HAP-1 (cell line): ENCODE data around the gene LRRTM3.

Source experiments
- DNase-seq, 2 experiments: peaks; one replicate each; pipeline ENCODE4 v3.0.0-alpha.2; 2016 to 2020; ENCODE audit warnings: low spot score in 2 of 2
- H3K27me3 ChIP-seq: fragments of 250-450 bp; sonication (Bioruptor Pico); 2 replicates; pipeline ENCODE4 v1.5.1; 2020; ENCODE audit warnings: low read depth, mild to moderate bottlenecking, moderate library complexity
- H3K36me3 ChIP-seq: fragments of 250-450 bp; sonication (Bioruptor Pico); replicated peaks from 2 replicates; pipeline ENCODE4 v1.5.1; 2020; ENCODE audit warnings: mild to moderate bottlenecking
- H3K4me1 ChIP-seq: fragments of 250-450 bp; sonication (Bioruptor Pico); 2 replicates; pipeline ENCODE4 v1.5.1; 2020; ENCODE audit warnings: mild to moderate bottlenecking
- H3K4me3 ChIP-seq: fragments of 250-450 bp; sonication (Bioruptor Pico); 2 replicates; pipeline ENCODE4 v1.5.1; 2020; ENCODE audit warnings: mild to moderate bottlenecking, moderate library complexity
- H3K9me3 ChIP-seq: fragments of 250-450 bp; sonication (Bioruptor Pico); 2 replicates; pipeline ENCODE4 v1.5.1; 2020; ENCODE audit warnings: mild to moderate bottlenecking, moderate library complexity
- in situ Hi-C: fragments of 300-500 bp; cut with MboI; formaldehyde crosslinking; loops from 3 replicates; pipeline ENCODE4 v1.14.3; 2020; ENCODE audit warnings: low sequenced_read_pairs, inconsistent platforms, mixed read lengths

Gene LRRTM3

DNA sequence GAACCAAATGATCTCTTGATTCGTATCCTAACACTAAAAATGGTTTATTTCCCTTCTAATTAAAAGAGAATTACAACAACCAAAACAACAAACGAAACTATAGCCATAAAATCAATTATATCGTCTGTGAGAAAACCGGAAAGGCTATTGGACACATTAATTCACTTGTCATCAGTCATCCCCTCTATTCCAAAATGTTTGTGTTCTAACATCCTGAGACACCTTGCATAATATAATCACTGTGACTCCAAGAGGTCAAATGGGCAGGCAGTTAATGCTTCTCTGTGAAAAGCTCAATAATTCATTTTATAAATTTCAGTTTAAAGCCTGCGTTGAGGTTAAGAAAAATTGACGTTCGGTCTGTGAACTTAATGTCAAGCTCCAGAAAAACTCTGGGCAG, 463 bp upstream of the LRRTM3 start:
- Histone ChIP-seq H3K4me1 (peaks cover 24% of the 10 kb centered on the region), H3K36me3 (no peaks in the 10 kb centered on the region), H3K4me3 (peak overlapping the region; percentile 38), H3K9me3 (no peaks in the 10 kb centered on the region), H3K27me3 (no peaks in the 10 kb centered on the region)
- DNase-seq = no peak
- in situ Hi-C loops = loop anchor here (25.0 kb wide), 1 partner anchor 587 kb away; no protein-coding TSS in a partner anchor

DNA sequence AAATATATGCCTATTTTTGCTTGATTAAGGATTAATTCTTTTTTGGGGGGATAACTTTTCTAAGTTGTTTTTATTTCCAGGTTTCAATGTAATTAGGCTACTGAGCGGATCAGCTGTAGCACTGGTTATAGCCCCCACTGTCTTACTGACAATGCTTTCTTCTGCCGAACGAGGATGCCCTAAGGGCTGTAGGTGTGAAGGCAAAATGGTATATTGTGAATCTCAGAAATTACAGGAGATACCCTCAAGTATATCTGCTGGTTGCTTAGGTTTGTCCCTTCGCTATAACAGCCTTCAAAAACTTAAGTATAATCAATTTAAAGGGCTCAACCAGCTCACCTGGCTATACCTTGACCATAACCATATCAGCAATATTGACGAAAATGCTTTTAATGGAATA, 1.0 kb downstream of the LRRTM3 start:
- H3K9me3 ChIP-seq = no peaks in the 10 kb centered on the region
- H3K4me3 ChIP-seq = peak overlapping the region; percentile 38
- H3K27me3 ChIP-seq = no peaks in the 10 kb centered on the region
- DNase-seq = peak; percentile 8 to 11
- in situ Hi-C loops = loop anchor here (25.0 kb wide), 1 partner anchor 585 kb away; no protein-coding TSS in a partner anchor
- H3K36me3 ChIP-seq = no peaks in the 10 kb centered on the region
- peaks cover 28% of the 10 kb centered on the region for H3K4me1 ChIP-seq

DNA sequence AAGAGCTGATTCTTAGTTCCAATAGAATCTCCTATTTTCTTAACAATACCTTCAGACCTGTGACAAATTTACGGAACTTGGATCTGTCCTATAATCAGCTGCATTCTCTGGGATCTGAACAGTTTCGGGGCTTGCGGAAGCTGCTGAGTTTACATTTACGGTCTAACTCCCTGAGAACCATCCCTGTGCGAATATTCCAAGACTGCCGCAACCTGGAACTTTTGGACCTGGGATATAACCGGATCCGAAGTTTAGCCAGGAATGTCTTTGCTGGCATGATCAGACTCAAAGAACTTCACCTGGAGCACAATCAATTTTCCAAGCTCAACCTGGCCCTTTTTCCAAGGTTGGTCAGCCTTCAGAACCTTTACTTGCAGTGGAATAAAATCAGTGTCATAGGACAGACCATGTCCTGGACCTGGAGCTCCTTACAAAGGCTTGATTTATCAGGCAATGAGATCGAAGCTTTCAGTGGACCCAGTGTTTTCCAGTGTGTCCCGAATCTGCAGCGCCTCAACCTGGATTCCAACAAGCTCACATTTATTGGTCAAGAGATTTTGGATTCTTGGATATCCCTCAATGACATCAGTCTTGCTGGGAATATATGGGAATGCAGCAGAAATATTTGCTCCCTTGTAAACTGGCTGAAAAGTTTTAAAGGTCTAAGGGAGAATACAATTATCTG, 1.6 kb downstream of the LRRTM3 start:
- Histone ChIP-seq H3K9me3 (no peaks in the 10 kb centered on the region), H3K36me3 (no peaks in the 10 kb centered on the region), H3K27me3 (no peaks in the 10 kb centered on the region), H3K4me1 (peaks cover 29% of the 10 kb centered on the region), H3K4me3 (peak overlapping the region; percentile 38)
- DNase-seq = peak; percentile 15 to 22
- in situ Hi-C loops = loop anchor here (25.0 kb wide), 1 partner anchor 585 kb away; no protein-coding TSS in a partner anchor

DNA sequence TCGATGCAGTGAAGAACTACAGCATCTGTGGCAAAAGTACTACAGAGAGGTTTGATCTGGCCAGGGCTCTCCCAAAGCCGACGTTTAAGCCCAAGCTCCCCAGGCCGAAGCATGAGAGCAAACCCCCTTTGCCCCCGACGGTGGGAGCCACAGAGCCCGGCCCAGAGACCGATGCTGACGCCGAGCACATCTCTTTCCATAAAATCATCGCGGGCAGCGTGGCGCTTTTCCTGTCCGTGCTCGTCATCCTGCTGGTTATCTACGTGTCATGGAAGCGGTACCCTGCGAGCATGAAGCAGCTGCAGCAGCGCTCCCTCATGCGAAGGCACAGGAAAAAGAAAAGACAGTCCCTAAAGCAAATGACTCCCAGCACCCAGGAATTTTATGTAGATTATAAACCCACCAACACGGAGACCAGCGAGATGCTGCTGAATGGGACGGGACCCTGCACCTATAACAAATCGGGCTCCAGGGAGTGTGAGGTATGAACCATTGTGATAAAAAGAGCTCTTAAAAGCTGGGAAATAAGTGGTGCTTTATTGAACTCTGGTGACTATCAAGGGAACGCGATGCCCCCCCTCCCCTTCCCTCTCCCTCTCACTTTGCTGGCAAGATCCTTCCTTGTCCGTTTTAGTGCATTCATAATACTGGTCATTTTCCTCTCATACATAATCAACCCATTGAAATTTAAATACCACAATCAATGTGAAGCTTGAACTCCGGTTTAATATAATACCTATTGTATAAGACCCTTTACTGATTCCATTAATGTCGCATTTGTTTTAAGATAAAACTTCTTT, 2.3 kb downstream of the LRRTM3 start:
- Histone ChIP-seq H3K4me1 (peaks cover 29% of the 10 kb centered on the region), H3K27me3 (no peaks in the 10 kb centered on the region), H3K9me3 (no peaks in the 10 kb centered on the region), H3K36me3 (no peaks in the 10 kb centered on the region), H3K4me3 (peak overlapping the region; percentile 38)
- in situ Hi-C loops = loop anchor here (25.0 kb wide), 1 partner anchor 584 kb away; no protein-coding TSS in a partner anchor
- peak; percentile 66 to 74 for DNase-seq

DNA sequence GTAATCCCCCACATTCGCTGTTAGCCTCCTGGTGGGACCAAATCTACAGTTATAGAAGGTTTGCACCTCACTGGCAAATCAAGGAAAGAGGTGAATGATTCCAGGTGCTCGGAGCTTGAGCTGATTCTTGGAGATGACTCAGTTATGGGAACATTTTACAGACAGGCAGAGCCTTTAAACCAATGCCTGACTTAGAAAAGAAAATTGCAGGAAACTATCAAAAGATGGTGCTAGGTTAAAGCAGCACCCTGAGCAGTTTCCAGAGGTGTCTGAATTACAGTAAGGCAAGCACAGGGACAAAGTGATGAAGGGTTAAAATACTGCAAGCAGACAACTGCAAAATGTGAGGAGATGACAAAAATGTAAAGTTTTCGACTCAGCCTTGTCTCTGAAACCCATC, 2.9 kb downstream of the LRRTM3 start:
- Histone ChIP-seq H3K9me3 (no peaks in the 10 kb centered on the region), H3K36me3 (no peaks in the 10 kb centered on the region), H3K4me1 (peaks cover 29% of the 10 kb centered on the region), H3K27me3 (no peaks in the 10 kb centered on the region), H3K4me3 (peak overlapping the region; percentile 38)
- in situ Hi-C loops = loop anchor here (25.0 kb wide), 1 partner anchor 584 kb away; no protein-coding TSS in a partner anchor
- DNase-seq = peak in 1 of 2 experiments; percentile 10

DNA sequence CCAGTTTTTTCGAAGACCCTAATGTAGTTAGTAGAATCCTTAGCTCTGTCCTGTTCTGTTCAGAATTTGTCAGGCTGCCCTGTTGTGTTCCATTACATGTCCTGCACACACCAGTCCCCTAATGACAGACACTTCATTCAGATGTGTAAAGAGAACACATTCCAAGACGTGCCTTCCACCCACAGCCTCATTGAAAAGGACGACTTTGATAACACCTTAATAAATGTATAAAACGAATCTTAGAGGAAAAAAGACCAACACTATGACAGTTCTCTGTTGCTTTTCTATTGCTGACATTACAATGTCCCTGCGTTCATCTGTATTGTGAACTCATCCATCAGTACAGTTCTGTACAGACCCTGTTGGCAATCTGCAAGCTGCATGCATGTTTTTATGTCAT, 3.5 kb downstream of the LRRTM3 start:
- H3K9me3 ChIP-seq = no peaks in the 10 kb centered on the region
- in situ Hi-C loops = loop anchor here (25.0 kb wide), 1 partner anchor 583 kb away; no protein-coding TSS in a partner anchor
- DNase-seq = peak; percentile 10 to 34
- peaks cover 29% of the 10 kb centered on the region for H3K4me1 ChIP-seq
- H3K27me3 ChIP-seq = no peaks in the 10 kb centered on the region
- peak overlapping the region; percentile 38 for H3K4me3 ChIP-seq
- no peaks in the 10 kb centered on the region for H3K36me3 ChIP-seq

DNA sequence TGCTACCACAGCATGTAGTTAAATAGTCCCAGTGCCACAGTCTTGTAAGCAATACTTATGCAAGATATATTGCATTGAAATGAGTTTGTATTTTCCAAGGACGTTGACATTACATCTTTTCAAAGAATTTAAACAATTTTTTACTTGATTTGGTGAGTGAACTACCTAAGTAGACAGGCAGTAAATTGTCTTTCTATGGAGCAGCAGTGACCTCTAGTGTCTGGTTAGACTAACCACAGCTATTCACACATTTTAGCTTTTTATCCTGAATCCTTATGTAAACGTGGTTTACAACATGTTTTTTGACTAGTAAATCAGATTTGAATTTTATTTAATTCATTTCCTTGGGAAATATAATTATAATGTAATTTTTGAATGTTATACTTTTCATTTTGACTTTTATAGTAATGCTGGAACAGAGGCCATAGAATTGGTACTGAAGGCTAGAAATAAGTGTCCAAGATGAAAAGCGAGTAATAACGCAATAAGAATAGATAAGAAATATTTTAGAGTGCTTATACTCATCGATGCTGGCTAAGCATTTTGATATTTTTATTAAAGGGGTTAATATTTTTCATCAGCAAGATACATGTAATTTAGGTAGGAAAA, 5.6 kb downstream of the LRRTM3 start:
- Histone ChIP-seq H3K4me3 (no peak overlapping the region), H3K9me3 (no peaks in the 10 kb centered on the region), H3K36me3 (no peaks in the 10 kb centered on the region), H3K27me3 (no peaks in the 10 kb centered on the region), H3K4me1 (peaks cover 21% of the 10 kb centered on the region)
- in situ Hi-C loops = loop anchor here (25.0 kb wide), 1 partner anchor 581 kb away; no protein-coding TSS in a partner anchor
- DNase-seq = peak; percentile 46 to 65

DNA sequence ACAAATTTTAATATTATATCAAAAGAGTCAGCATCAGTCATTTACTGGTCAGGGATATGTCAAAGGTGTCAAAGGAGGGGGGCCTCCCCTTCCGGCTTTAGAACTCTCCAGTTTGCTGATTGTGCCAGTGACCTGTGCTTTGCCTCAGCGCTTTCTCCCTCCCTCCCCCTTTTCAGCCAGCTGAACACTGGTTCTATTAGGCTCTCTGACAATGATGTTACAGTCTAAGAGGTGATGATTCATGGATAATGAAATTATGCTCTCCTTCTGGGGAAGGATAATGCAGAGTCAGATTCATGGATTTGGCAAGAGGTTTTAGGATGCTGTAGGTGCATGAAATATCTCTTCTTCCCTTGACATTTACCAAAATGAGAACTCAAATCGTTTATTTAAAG, 6.1 kb downstream of the LRRTM3 start:
- H3K36me3 ChIP-seq = no peaks in the 10 kb centered on the region
- H3K4me1 ChIP-seq = peaks cover 21% of the 10 kb centered on the region
- no peak overlapping the region for H3K4me3 ChIP-seq
- H3K27me3 ChIP-seq = no peaks in the 10 kb centered on the region
- DNase-seq = peak; percentile 35
- H3K9me3 ChIP-seq = no peaks in the 10 kb centered on the region
- in situ Hi-C loops = loop anchor here (25.0 kb wide), 1 partner anchor 580 kb away; no protein-coding TSS in a partner anchor

DNA sequence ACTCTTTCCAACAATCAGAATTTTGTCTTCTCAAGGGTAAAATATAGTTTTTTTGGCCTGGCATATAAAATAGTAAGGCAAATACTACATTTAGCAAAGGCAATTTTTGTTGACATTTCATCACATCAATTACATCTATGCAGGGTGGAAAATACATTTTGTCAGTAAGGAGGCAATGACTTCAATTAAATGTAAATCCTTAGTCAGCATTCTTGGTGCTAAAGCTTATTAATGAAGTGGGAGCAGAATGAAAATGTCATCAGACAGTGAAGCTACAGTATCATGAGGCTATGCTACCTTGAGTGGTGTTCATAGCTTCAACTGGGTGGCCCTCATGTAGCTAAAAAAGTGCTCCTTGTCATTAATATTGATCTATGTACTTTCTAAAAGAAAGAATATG, 8.9 kb downstream of the LRRTM3 start:
- peaks cover 12% of the 10 kb centered on the region for H3K4me1 ChIP-seq
- no peaks in the 10 kb centered on the region for H3K27me3 ChIP-seq
- DNase-seq = no peak
- in situ Hi-C loops = loop anchor here (25.0 kb wide), 1 partner anchor 578 kb away; no protein-coding TSS in a partner anchor
- H3K4me3 ChIP-seq = no peak overlapping the region
- H3K9me3 ChIP-seq = no peaks in the 10 kb centered on the region
- H3K36me3 ChIP-seq = no peaks in the 10 kb centered on the region

DNA sequence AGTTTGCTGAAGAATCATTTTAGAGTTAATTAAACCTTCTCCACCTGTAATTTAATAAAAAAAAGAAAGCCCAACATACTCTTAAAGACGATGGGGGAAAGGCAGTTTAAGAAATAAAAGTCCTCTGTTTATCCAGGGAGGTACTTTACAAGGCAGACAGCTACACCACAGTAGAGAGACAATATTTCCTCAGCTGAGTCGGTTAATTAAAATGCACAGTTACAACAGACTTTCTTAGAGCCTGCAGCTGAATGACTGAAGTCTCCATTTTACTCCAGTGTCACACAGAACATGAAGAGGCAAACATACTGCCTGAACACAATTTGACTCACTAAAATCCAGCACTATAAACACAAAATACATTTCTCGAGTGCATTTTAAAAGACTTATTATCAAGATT, 15.1 kb downstream of the LRRTM3 start:
- H3K4me3 ChIP-seq = no peak overlapping the region
- in situ Hi-C loops = loop anchor here (25.0 kb wide), 1 partner anchor 571 kb away; no protein-coding TSS in a partner anchor
- no peaks in the 10 kb centered on the region for H3K27me3 ChIP-seq
- no peaks in the 10 kb centered on the region; the same call in 1 of the 2 replicates for H3K36me3 ChIP-seq
- DNase-seq = no peak
- peaks cover 4% of the 10 kb centered on the region for H3K4me1 ChIP-seq
- no peaks in the 10 kb centered on the region for H3K9me3 ChIP-seq

DNA sequence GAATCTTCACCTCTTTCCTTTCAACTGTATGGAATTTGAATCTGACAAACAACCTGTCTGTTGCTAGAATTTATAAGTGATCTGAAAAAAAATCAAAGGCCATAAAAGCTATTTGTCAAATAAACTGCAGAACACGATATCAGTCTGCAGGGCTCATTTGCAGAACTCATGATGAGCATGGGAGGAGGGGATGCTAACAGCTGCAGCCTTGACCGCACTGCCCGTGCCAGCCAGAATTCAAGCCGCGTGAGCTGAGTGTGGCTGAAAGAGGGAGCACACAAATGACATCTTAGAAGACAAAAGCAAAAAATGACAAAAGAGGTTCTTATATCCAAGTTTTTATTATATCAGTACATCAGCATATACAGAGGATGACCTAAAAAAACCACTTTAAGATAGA, 15.7 kb downstream of the LRRTM3 start:
- Histone ChIP-seq H3K36me3 (no peaks in the 10 kb centered on the region; the same call in 1 of the 2 replicates), H3K27me3 (no peaks in the 10 kb centered on the region), H3K4me1 (peaks cover 4% of the 10 kb centered on the region), H3K4me3 (no peak overlapping the region), H3K9me3 (no peaks in the 10 kb centered on the region)
- in situ Hi-C loops = loop anchor here (25.0 kb wide), 1 partner anchor 571 kb away; no protein-coding TSS in a partner anchor
- peak in 1 of 2 experiments; percentile 11 for DNase-seq

DNA sequence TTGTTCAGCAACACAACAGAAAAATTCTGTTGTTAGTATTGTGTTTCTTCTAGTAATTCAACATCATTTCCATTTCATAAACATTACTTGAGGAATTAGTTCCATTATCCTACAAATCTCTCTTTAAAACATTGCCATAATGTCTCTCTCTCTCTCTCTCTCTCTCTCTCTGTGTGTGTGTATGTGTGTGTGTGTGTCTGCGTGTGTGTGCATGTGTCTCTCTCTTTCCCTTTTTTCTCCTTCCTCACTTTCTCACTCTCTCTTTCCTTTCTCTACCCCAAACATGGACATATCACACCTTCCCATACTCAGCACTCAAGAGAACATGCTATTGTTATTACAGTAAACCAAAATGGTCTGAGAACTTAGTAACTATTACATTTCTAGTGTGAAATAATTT, 16.6 kb downstream of the LRRTM3 start:
- no peak for DNase-seq
- Histone ChIP-seq H3K4me3 (no peak overlapping the region), H3K27me3 (no peaks in the 10 kb centered on the region), H3K4me1 (peaks cover 4% of the 10 kb centered on the region), H3K36me3 (no peaks in the 10 kb centered on the region; the same call in 1 of the 2 replicates), H3K9me3 (no peaks in the 10 kb centered on the region)
- in situ Hi-C loops = loop anchor here (25.0 kb wide), 1 partner anchor 570 kb away; no protein-coding TSS in a partner anchor

DNA sequence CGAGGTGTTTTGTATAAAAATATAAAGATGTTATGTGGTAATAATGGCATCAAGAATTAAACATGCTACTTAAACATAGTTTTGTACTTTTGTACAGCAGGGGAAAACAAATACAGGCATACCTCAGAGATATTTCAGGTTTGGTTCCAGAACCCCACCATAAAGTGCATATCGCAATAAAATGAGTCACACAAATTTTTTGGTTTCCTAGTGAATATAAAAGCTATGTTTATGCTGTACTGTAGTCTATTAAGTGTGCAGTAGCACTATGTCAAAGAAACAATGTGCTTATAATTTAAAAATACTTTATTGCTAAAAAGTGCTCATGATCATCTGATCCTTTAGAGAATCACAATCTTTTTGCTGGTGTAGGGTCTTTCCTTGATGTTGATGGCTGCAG, 17.8 kb downstream of the LRRTM3 start:
- H3K4me3 ChIP-seq = no peak overlapping the region
- no peaks in the 10 kb centered on the region; the same call in 1 of the 2 replicates for H3K36me3 ChIP-seq
- H3K9me3 ChIP-seq = no peaks in the 10 kb centered on the region
- in situ Hi-C loops = loop anchor here (25.0 kb wide), 1 partner anchor 569 kb away; no protein-coding TSS in a partner anchor
- peaks cover 4% of the 10 kb centered on the region for H3K4me1 ChIP-seq
- H3K27me3 ChIP-seq = no peaks in the 10 kb centered on the region
- DNase-seq = no peak
